Vagina (tissue), 2 donors: ENCODE measurements around the gene TCAIM.

ENCODE experiments used
- POLR2A ChIP-seq, 2 donors: fragments of 450-650 bp; IDR thresholded peaks; one replicate each; pipeline ENCODE4 v1.6.1; 2017; ENCODE audit warnings: antibody characterized with exemption in 2 of 2, mild to moderate bottlenecking in 2 of 2, moderate library complexity in 2 of 2
- TF ChIP-seq, protein P1 (sequence below), 3 experiments: fragments of 450-650 bp in 2 of 3; fragments of 200-600 bp in 1 of 3; sonication (generic) in 1 of 3; IDR thresholded peaks; one replicate each; pipeline ENCODE4 v1.5.1; 2017 to 2019; ENCODE audit warnings: antibody characterized with exemption in 3 of 3, mild to moderate bottlenecking in 2 of 3, moderate library complexity in 2 of 3

DNA sequence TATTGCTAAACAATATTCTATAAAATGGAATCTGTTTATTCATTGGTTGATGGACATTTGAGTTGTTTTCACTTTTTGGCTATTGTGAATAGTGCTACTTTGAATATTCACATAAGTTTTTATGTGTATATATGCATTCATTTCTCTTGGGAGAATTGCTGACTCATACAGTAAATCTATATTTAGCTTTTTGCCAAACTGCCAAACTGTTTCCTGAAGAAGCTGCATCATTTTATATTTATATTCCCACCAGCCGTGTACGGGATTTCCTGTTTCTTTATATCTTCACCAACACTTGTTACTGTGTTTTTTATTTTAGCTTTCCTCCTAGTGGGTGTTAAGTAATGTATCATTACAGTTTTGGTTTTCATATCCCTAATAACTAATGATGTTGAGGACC is 12.5 kb upstream of the TCAIM start:
- TF ChIP-seq, protein P1, sequence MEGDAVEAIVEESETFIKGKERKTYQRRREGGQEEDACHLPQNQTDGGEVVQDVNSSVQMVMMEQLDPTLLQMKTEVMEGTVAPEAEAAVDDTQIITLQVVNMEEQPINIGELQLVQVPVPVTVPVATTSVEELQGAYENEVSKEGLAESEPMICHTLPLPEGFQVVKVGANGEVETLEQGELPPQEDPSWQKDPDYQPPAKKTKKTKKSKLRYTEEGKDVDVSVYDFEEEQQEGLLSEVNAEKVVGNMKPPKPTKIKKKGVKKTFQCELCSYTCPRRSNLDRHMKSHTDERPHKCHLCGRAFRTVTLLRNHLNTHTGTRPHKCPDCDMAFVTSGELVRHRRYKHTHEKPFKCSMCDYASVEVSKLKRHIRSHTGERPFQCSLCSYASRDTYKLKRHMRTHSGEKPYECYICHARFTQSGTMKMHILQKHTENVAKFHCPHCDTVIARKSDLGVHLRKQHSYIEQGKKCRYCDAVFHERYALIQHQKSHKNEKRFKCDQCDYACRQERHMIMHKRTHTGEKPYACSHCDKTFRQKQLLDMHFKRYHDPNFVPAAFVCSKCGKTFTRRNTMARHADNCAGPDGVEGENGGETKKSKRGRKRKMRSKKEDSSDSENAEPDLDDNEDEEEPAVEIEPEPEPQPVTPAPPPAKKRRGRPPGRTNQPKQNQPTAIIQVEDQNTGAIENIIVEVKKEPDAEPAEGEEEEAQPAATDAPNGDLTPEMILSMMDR (IDR thresholded peaks at IDR 0.05), result no peak
- no peak for TF ChIP-seq POLR2A (IDR thresholded peaks at IDR 0.05)
